Measurements from ENCODE around the gene REPS1.
A peak's percentile ranks its signal among the peaks of the same experiment; 100 is the strongest.

REPS1 gene

GRCh38 chr6:138948546-138949179 is 39.4 kb downstream of the REPS1 start:
- CTCF ChIA-PET, result no interaction called here
- POLR2A ChIA-PET, result no interaction called here

GRCh38 chr6:138948004-138948403 is 40.0 kb downstream of the REPS1 start:
- TF ChIP-seq ZSCAN16 (tag by site-specific recombination; IDR thresholded peaks at IDR 0.05), result no peak
- TF ChIP-seq TRIM28 (IDR thresholded peaks at IDR 0.05; ENCODE audit: borderline replicate concordance, low read length), result no peak
- TF ChIP-seq ZSCAN23 (tag by site-specific recombination; IDR thresholded peaks at IDR 0.05), result no peak
- TF ChIP-seq ZNF473 (tag by site-specific recombination; IDR thresholded peaks at IDR 0.05), result no peak
- no peak for TF ChIP-seq ZNF26 (tag by site-specific recombination; IDR thresholded peaks at IDR 0.05)
- TF ChIP-seq ZNF16 (tag by site-specific recombination; IDR thresholded peaks at IDR 0.05; ENCODE audit: low read depth), result no peak
- no peak for TF ChIP-seq KLF10 (tag by site-specific recombination; IDR thresholded peaks at IDR 0.05)
- TF ChIP-seq ZNF335 (tag by site-specific recombination; conservative IDR thresholded peaks at IDR 0.05), result no peak
- Histone ChIP-seq H3K4me1 (ENCODE audit: control insufficient read depth, insufficient read depth, low read length) (peaks cover 10% of the 10 kb centered on the region), H3K27ac (ENCODE audit: extremely low read depth, low read depth, low read length) (no peak overlapping the region), H3K36me3 (ENCODE audit: control insufficient read depth in 2 of 2, insufficient read depth in 1 of 2, low read length in 2 of 2) (peaks cover 12 to 22% of the 10 kb centered on the region in 2 experiments), H3K4me3 (ENCODE audit: low read depth, low read length) (no peak overlapping the region), H3K9me3 (ENCODE audit: control insufficient read depth, insufficient read depth, low read depth, low read length) (no peaks in the 10 kb centered on the region)
- CTCF ChIA-PET, result no interaction called here
- POLR2A ChIA-PET, result no interaction called here

More at GRCh38 chr6:138948546-138949179, 39.4 kb downstream of the REPS1 start:
- H3K4me1 ChIP-seq (ENCODE audit: control insufficient read depth, insufficient read depth, low read length), result peaks cover 10% of the 10 kb centered on the region
- no peak overlapping the region for H3K27ac ChIP-seq (ENCODE audit: extremely low read depth, low read depth, low read length)
- no peaks in the 10 kb centered on the region for H3K9me3 ChIP-seq (ENCODE audit: control insufficient read depth, insufficient read depth, low read depth, low read length)
- peaks cover 8 to 17% of the 10 kb centered on the region in 2 experiments; a peak in 2 of 3 replicates for H3K36me3 ChIP-seq (ENCODE audit: control insufficient read depth in 2 of 2, insufficient read depth in 1 of 2, low read length in 2 of 2)
- TF ChIP-seq SETDB1 (IDR thresholded peaks at IDR 0.05; ENCODE audit: insufficient read length, low read length) (no peak), HOXD13 (CRISPR knock-in tag; IDR thresholded peaks at IDR 0.05; ENCODE audit: borderline replicate concordance) (no peak), ZNF843 (tag by site-specific recombination; IDR thresholded peaks at IDR 0.05) (no peak), FEZF1 (tag by site-specific recombination; IDR thresholded peaks at IDR 0.05) (no peak), ZBTB20 (tag by site-specific recombination; IDR thresholded peaks at IDR 0.05) (no peak), SALL2 (tag by site-specific recombination; IDR thresholded peaks at IDR 0.05; ENCODE audit: borderline replicate concordance) (no peak), KLF9 (tag by site-specific recombination; IDR thresholded peaks at IDR 0.05; ENCODE audit: low read depth) (no peak)
- no peak overlapping the region for H3K4me3 ChIP-seq (ENCODE audit: low read depth, low read length)

- H3K36me3 ChIP-seq (ENCODE audit: control insufficient read depth in 2 of 2, insufficient read depth in 1 of 2, low read length in 2 of 2), result peaks cover 27 to 44% of the 10 kb centered on the region in 2 experiments
- H3K9me3 ChIP-seq (ENCODE audit: control insufficient read depth, insufficient read depth, low read depth, low read length), result no peaks in the 10 kb centered on the region
- no peak for TF ChIP-seq BCL11A (tag by site-specific recombination; IDR thresholded peaks at IDR 0.05; ENCODE audit: low read depth)
- peak; percentile 22; the same call in 1 of the 2 replicates for TF ChIP-seq MZF1 (tag by site-specific recombination; IDR thresholded peaks at IDR 0.05; ENCODE audit: borderline replicate concordance)
- no peak for TF ChIP-seq ZEB2 (tag by site-specific recombination; IDR thresholded peaks at IDR 0.05)
- TF ChIP-seq PATZ1 (tag by site-specific recombination; IDR thresholded peaks at IDR 0.05), result no peak
- no peak for TF ChIP-seq GLIS1 (tag by site-specific recombination; IDR thresholded peaks at IDR 0.05)
- POLR2A ChIA-PET, result no interaction called here
- CTCF ChIA-PET, result interaction anchor here (0.6 to 1.0 kb wide), 3 partner anchors 11 to 41 kb away, joined by 3 to 5 read pairs (median 3); no protein-coding TSS in a partner anchor
- no peak overlapping the region for H3K27ac ChIP-seq (ENCODE audit: extremely low read depth, low read depth, low read length)
- H3K4me1 ChIP-seq (ENCODE audit: control insufficient read depth, insufficient read depth, low read length), result peaks cover 10% of the 10 kb centered on the region
- H3K4me3 ChIP-seq (ENCODE audit: low read depth, low read length), result no peak overlapping the region
Measured at GRCh38 chr6:138945354-138945753, 42.7 kb downstream of the REPS1 start.

Data from HEK293 (cell line).